Measurements from ENCODE around the gene UGT1A5.

The UGT1A5 gene

GRCh38 chr2:233712611-233713261 is at the start of gene UGT1A5:
Gene UGT1A5 (plus strand): TSS chr2:233712907. CDS start chr2:233712992, 85 bp downstream.
- DNase-seq, result no peak

DNA sequence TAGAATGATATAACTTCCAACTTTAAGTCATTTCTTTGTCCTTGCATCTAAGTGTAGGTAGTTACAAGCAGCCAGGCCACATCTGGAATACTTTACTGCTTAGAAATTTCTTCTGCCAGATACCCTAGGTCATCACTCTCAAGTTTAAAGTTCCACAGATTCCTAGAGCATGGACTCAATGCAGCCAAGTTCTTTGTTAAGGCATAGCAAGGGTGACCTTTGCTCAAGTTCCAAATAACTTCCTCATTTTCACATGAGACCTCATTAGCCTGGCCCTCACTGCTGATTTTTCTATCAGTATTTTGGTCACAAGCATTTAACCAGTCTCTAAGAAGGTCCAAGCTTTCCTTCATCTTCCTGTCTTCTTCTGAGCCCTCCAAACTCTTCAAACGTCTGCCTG is 48.8 kb upstream of the UGT1A5 start:
- DNase-seq, result no peak

DNA sequence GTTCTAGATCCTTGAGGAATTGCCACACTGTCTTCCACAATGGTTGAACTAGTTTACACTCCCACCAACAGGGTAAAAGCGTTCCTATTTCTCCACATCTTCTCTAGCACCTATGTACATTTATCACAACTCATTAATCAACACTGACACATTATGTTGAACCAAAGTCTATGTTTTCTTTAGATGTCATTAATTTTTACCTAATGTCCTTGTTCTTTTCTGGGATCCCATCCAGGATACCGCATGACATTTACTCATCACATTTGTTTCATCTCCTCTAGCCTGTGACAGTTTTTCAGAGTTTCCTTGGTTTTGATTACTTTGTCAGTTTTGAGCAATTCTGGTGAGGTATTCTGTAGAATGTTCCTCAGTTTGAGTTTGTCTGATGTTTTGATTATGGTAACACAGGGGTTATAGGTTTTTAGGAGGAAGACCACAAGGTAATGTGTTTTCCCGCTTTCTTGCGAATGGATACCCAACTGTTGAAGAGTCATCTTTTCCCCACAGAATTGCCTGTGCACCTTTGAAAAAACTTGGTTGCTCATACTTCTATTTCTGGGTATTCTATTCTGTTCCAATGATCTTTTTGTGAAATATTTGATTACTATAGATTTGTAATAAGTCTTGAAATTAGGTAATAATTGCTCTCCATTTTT is 44.0 kb upstream of the UGT1A5 start:
- DNase-seq, result no peak

DNA sequence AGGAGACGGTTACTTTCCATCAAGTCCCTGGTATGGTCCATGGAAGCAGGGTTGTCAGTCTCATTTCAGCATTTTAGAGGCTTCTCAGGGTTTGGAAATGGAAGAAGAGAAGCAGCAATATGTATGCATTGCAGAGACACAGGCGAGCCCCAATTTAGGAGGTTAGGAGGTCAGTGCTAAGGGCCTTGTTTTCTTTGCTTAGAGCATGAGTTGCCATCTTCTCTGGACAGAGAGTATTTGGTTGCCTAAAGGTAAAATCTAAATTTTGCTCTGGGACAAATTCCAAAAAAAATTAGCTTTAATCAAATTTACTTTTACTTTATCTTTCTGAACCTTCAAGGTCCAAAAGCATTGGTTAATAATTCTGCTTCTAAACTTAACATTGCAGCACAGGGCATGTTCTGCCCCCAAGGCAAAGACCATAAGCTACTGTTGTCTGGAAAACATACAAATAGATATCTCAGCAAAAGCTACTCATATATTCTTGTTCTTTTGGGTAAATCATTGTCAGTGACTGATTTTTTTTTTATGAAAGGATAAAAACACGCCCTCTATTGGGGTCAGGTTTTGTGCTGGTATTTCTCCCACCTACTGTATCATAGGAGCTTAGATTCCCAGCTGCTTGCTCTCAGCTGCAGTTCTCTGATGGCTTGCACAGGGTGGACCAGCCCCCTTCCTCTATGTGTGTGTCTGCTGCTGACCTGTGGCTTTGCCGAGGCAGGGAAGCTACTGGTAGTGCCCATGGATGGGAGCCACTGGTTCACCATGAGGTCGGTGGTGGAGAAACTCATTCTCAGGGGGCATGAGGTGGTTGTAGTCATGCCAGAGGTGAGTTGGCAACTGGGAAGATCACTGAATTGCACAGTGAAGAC is 41.2 kb upstream of the UGT1A5 start, which contains the start of gene UGT1A9:
Gene UGT1A9 (plus strand): TSS at position 609 of the 872 bp plus-strand sequence. CDS start 37 bp downstream, at position 646.
- DNase-seq, result no peak

DNA sequence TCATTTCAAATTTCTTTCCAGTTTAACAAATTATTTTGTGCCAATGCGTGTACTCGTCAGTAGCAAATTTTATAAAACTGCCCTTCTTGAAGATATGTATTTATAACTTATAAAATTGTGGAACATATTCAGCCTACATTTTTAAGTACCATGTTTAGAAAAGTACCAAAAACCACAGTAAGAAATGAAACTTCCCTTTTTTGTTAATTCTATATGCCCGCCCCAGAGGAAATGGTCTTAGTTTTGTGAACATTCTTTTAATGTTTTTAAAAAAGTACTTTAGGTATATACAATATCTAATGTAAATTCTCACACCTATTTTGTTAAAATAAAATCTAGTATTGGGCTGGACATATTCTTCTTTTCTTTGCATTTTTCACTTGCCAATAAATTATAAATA is 39.8 kb upstream of the UGT1A5 start:
- no peak for DNase-seq

DNA sequence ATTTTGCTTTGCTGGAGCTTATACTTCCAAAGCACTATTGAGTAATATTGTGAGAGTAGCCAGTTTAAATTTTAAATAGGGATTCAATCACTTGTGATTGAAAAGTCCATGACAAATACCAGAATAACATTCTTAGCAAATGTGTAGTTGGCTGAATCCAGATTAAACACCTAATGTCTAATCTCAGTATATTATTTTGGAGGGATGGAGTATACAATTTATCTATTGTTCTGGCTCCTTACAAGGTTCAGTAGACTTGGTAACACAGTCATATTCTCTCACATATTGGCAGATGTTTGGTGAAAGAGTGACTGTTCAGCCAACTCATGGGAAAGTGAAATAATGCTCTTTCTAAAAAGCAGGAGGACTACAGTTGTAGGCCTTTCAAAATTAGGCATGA is 38.8 kb upstream of the UGT1A5 start:
- no peak for DNase-seq

DNA sequence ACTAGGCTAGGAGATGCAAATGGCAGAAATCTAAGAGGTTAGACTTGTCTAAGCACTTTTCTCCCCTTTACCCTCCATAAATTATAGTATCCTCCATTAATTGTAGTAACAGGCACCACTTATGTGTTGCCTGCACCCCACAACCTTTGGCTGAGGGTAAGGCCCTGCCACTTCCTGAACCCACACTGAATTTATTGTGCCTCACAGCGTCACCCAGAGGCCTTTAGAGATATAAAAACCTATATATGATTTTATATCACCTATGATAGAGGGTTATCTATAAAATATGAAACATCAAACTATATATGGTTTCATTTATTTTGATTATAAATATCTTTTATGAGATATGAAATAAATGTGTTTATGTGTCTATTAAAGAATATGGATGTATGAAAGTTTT is 38.4 kb upstream of the UGT1A5 start:
- DNase-seq, result no peak

DNA sequence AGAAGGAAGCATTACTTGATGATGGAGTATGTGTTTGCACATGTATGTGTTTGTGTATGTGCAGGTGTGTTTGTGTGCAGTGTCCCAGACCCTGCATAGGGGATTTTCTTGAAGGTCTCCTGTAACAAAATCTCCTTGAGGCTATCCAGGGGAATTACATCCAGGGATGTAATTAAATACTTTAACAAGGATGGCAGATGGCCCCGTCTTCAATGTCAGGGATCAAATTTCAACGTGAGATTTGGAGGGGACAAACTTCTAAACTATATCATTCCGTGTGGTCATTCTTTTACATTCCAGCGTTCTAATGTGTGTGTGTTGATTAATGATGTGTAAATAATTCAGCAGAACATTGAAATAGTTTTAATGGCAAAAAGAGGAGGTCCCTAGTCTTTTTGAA is 37.7 kb upstream of the UGT1A5 start:
- no peak for DNase-seq

DNA sequence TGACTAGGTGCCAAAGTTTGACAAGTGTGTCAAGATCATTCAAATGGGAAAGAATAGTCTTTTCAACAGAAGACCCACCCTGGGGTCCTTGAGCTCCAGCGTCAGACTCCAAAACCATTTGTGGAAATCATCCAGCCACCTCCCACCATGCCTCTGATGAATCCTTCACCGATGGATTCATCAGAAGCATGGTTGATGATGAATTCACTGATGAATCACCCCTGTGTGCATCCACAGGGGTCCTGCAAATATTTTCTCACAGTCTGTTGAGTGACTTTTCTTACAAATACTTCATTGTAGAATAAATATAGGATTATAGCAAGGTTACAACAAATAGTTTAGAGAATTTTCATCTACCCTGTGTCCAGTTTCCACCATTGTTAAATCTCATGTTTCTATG is 36.7 kb upstream of the UGT1A5 start:
- no peak for DNase-seq

DNA sequence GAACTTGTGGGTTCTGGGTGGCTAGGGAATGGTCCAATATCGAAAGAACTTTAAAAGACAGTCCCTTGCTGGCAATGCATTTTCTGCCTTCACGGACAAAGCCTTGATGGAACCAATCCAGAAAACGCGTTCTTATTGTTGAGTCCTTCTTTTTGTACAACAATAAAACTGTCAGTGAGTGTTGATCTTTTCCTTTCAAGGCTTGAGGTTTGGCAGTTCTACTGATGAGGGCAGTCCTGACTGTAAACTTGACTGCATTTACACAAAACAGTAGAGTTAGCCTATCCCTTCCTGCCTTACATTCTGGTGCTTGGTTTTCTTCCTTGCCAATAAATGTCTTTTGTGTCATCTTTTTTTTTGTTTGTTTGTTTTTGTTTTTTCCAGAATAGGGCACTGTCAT is 33.5 kb upstream of the UGT1A5 start:
- DNase-seq, result no peak

GRCh38 chr2:233680361-233681045 is 32.2 kb upstream of the UGT1A5 start:
- no peak for DNase-seq

DNA sequence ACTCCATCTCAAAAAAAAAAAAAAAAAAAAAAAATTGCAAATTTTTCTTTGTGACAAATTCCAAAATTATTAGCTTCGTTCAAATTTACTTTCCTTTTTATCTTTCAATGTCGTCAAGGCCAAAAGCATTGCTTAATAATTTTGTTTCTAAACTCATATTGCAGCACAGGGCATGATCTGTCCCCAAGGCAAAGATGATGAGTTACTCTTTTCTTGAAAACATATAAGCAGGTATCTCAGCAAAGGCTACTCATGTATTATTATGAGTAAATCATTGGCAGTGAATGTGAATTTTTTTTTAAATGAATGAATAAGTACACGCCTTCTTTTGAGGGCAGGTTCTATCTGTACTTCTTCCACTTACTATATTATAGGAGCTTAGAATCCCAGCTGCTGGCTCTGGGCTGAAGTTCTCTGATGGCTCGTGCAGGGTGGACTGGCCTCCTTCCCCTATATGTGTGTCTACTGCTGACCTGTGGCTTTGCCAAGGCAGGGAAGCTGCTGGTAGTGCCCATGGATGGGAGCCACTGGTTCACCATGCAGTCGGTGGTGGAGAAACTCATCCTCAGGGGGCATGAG is 31.1 kb upstream of the UGT1A5 start, which contains the start of gene UGT1A7:
Gene UGT1A7 (plus strand): TSS at position 381 of the 579 bp plus-strand sequence. CDS start 37 bp downstream, at position 418.
- DNase-seq, result no peak

DNA sequence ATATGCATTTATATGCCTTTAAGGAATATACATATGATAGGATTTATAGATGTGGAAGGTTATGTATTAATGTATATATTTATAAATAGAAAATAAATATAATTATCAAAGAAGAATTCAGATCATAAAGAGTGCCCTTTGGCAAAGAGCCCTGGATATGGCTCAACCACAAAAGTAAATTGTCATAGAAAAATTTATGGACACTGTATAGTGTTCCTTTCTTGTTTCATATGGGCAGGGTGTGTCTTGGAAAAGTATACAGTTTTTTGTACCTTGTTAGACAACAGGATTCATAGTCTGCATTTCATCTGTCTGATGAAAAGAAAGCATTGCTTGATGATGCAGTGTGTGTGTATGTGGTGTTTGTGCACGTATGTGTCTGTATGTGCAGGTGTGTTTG is 28.1 kb upstream of the UGT1A5 start:
- no peak for DNase-seq

DNA sequence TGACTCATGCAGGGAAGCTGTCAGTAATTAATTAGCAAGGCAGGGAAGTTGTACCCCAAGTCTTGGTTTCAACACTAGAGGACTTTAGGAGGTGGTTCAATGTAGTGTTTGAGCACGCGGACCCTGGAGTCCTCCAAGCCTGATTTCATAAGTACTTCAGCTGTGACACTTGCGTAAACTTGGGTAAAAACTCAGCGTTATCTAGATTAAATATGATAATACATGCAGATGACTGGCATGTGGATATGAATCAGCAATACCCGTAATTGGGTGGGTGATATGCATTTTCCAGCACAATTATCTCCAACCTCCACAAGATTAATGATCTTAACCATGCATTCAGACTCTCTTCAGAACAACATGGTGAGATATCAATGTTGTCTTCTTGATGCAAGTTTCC is 25.8 kb upstream of the UGT1A5 start:
- no peak for DNase-seq

DNA sequence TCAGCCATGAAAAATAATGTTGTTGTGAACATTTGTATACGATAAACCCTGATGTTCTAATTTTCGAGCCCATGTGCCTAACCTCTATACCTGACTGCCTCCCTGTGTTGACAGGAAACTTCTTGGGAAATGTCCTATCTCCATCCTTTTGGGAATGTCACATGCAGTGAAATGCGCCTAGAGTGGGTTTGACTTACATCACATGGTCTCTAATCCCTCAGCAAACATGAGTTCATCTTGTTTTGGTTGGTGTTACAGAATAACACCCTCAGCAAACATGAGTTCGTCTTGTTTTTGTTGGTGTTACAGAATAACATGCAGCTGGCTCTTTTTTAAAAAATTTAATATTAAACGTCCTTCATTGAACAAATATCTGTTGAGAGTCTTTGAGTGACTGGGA is 24.4 kb upstream of the UGT1A5 start:
- no peak for DNase-seq

- no peak for DNase-seq
Observed at GRCh38 chr2:233689031-233689430, 23.7 kb upstream of the UGT1A5 start.

- DNase-seq, result no peak
Observed at GRCh38 chr2:233689501-233689900, 23.2 kb upstream of the UGT1A5 start.

- DNase-seq, result no peak
Observed at GRCh38 chr2:233690444-233690843, 22.3 kb upstream of the UGT1A5 start.

GRCh38 chr2:233691443-233692433 is 21.0 kb upstream of the UGT1A5 start:
- DNase-seq, result no peak

- DNase-seq, result no peak
Observed at GRCh38 chr2:233692648-233693047, 20.1 kb upstream of the UGT1A5 start, which contains the start of gene UGT1A6. Gene UGT1A6 (plus strand): TSS chr2:233692890. CDS start chr2:233693005, 115 bp downstream.

- no peak for DNase-seq
Observed at GRCh38 chr2:233693963-233694362, 18.7 kb upstream of the UGT1A5 start.

Measured in activated CD4-positive, alpha-beta T cell treated with anti-CD3 and anti-CD28 coated beads, Interleukin-2, amount 50 U/mL, for 1 hour (primary cell).